HPDE6-E6E7 (cell line): Measurements from ENCODE around the gene PIM3.

ENCODE experiments used
- DNase-seq: peaks from one replicate; pipeline ENCODE4 v3.0.0; 2011; ENCODE audit warnings: missing footprints; ENCODE audit errors: extremely low spot score

PIM3 gene

DNA sequence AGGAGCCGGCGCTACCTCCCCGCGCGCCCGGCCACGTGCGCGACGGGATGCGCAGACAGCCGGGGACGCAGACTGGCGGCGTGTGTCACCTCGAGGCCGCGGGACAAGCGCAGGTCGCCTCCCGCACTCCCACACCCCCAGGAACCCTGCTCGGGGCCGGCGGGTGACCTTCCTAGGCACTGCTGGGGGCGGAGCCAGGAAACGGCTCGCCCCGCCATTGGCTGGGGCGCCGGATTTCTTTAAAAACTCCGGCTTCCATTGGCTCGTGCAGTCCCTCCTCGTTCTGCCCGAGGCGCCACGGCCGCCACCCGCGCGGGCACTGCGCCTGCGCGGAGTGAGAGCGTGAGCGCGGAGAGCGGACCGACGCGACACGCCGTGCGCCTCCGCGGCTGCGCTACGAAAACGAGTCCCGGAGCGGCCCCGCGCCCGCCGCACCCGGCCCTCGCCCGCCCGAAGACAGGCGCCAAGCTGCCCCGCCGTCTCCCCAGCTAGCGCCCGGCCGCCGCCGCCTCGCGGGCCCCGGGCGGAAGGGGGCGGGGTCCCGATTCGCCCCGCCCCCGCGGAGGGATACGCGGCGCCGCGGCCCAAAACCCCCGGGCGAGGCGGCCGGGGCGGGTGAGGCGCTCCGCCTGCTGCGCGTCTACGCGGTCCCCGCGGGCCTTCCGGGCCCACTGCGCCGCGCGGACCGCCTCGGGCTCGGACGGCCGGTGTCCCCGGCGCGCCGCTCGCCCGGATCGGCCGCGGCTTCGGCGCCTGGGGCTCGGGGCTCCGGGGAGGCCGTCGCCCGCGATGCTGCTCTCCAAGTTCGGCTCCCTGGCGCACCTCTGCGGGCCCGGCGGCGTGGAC is at the start of gene PIM3:
PIM3 (plus strand) TSS at position 614 of the 846 bp plus-strand sequence; CDS start at position 790, 176 bp downstream.
- peak; percentile 83 for DNase-seq

GRCh38 chr22:49911881-49912625 is 48.5 kb upstream of the PIM3 start:
- no peak for DNase-seq

DNA sequence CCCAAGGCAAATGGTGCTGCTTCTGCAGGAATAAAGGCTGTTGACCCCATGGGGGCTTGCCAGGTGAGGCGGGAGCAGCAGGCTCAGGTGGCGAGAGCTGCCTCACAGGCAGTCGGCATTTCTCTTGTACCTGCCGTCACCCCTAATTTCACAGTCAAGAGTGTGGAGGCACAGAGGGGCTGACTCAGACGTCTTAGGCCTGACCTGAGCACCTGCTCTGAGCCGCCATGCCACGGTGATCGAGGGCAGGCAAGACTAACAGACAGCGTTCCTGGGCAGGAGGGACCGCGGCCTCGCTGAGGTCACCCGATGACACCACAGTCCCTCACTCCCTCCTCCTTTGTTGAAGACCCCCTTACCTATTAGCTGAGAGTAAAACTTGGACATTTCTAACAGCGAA is 47.5 kb upstream of the PIM3 start:
- no peak for DNase-seq

GRCh38 chr22:49913446-49913845 is 47.1 kb upstream of the PIM3 start:
- no peak for DNase-seq

DNA sequence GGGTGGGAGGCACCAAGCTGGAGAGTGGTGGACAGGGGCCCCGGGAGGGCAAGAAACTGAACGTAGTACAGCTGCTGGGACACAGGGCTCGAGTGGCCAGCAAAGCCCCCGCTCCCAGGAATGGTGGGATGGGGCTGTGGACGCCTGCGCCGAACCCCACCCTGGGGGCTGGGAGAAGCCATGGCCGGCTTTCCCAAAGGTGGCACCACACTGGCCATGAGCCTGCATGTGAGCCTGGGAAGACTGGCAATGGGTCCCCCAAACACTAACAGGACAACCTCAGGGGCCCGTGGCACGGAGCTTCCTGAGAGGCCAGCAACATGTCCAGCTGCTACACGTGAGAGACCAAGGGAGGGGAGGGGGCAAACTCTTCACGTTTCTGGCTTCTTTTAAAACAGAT is 46.3 kb upstream of the PIM3 start:
- DNase-seq: no peak

DNA sequence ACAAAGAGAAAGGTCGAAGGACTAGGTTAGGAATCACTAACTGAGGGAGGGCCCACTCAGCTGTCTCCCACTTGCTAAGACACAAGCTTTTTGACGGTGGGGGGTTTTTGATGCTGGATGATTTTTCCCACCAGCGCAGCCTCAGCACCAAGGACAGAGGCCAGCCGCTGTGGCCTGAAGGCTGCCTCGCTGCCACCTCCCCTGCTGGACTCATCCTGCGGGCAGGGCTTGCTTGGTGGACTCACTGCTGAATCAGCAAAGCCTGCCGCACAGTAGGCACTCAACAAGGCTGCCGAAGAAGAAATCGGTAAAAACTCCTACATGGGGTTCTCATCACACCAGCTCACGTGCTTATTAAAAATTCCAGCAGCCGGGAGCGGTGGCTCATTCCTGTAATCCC is 45.0 kb upstream of the PIM3 start:
- no peak for DNase-seq

DNA sequence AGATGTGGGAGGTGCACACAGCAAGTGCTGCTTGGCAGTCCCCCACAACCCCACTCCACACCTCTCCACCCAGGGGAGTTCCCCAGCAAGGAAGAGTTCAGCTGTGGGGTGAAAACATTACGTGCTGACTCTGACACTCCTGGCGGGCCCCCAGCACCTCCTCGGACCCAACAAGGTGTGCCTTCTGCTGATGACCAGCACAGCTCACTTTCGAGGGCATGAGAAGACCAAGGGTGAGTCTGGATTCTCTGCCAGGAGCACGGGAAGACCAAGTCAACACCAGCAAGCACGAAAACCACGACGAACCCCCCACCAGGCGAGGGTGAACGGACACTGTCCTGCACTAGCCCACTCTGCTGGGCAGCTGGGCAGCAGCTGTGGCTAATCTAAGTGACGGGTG is 43.7 kb upstream of the PIM3 start:
- DNase-seq: no peak

DNA sequence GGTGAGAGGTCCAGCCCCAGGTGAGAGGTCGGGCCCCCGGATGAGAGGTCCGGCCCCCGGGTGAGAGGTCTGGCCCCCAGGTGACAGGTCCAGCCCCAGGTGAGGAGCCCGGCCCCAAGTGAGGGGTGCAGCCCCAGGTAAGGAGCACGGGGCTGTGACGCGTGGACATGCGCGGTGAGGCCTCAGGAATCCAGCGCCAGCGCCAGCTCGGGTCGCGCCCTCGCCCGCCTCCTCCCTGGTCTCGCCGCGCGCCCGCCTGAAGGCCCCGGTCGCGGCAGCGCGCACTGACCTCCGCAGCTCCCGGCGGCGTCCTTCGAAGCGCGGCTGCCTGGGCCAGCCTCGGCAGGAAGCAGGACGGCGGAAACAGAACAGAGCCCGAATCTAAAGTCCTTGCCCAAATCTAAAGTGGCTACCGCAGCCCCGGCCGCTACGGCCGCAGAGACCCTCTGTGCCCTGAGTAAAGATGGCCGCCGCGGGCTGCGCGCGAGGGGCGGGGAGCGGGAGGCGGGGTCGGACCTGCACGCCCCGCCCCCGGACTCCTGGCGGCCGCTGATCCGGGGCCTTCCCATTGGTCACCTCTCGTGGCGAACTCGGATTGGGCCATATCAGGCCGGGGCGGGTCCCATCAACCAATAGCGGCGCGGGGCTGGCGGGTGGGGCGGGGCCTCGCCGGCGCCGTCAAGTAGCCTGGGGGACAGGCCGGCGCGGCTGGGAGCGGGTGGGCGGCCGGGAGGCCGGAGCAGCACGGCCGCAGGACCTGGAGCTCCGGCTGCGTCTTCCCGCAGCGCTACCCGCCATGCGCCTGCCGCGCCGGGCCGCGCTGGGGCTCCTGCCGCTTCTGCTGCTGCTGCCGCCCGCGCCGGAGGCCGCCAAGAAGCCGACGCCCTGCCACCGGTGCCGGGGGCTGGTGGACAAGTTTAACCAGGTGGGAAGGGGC is 42.3 kb upstream of the PIM3 start, which contains the start of the genes ALG12 and CRELD2:
ALG12 (minus strand) TSS at position 465 of the 937 bp plus-strand sequence. CDS start 4,673 bp downstream, outside the sequence.
CRELD2 (plus strand) TSS at position 661 of the 937 bp plus-strand sequence; CDS start at position 797, 136 bp downstream.
- DNase-seq: peak; percentile 96

DNA sequence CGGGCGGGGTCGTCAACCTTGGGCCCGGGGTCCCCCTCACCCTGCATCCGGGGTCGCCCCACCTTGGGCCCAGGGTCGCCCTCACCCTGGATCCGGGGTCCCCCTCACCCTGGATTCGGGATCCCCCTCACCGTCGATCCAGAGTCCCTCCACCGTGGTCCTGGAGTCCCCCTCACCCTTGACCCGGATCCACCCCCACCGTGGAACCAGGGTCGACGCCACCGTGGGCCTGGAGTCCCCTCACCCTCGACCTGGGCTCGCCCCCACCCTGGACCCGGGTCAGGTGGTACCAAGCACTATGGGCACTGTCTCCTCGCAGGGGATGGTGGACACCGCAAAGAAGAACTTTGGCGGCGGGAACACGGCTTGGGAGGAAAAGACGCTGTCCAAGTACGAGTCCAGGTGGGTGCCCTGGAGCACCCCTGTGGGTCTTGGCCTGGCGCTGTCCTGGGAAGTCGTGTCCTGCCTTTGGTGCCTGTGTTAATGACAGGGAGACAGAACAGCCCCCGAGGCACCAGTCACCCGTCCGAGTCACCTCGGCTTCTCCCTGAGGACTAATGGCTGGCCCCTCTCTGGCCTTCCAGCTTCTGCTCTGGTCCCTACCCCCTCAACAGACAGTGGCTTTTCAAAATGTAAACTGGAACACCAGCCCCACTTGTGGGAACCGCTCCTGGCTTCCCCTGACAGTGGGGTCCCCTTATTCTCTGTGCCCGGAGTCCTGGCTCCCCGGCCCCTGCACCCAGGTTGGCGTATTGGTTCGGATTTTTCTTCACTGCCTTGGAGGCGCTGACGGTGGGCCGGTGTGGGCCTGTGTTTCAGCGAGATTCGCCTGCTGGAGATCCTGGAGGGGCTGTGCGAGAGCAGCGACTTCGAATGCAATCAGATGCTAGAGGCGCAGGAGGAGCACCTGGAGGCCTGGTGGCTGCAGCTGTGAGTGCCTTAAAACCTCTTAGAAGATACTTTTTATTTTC is 41.4 kb upstream of the PIM3 start:
- no peak for DNase-seq

GRCh38 chr22:49920859-49921258 is 39.7 kb upstream of the PIM3 start:
- DNase-seq: no peak

DNA sequence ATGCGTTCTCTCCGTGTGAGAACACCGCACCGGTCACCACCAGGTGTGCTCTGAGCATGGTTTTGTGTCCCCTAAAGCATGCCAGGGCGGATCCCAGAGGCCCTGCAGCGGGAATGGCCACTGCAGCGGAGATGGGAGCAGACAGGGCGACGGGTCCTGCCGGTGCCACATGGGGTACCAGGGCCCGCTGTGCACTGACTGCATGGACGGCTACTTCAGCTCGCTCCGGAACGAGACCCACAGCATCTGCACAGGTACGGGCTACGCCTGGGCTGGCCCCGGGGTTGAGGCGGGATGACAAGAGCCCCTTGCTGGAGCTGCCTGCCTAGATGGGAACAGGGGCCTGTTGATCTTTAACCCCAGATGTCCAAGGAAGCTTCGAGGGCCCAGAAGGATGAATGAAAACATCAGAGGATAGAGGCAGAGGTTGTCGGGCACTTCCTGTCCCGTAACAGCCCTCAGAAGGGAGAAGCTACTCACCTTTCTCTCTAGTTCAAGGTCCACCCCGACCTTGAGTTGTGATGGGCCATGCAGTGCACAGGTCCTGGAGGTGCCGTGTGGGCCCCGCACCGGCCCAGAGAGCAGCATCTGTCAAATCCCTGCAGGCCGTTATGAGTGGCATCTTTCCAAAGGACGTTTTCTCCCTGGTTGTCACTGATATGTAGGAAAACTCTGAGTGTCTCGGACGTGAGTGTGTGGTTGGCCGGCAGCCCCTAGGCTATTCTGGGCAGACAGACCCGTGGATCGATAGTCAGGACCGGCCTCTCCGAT is 38.9 kb upstream of the PIM3 start:
- no peak for DNase-seq

DNA sequence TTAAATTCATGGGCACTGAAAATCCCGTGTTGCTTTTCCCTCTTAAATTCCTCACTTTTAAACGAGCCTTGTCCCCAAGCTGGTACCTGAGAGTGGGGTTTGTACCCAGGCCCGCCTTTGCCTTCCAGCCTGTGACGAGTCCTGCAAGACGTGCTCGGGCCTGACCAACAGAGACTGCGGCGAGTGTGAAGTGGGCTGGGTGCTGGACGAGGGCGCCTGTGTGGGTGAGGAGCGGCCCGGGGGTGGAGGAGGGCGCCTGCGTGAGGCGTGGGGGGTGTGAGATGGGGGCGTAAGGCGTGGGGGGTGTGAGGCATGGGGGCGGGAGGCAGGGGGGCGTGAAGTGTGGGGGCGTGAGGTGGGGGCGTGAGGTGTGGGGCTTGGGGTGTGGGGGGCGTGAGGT is 38.1 kb upstream of the PIM3 start:
- no peak for DNase-seq

DNA sequence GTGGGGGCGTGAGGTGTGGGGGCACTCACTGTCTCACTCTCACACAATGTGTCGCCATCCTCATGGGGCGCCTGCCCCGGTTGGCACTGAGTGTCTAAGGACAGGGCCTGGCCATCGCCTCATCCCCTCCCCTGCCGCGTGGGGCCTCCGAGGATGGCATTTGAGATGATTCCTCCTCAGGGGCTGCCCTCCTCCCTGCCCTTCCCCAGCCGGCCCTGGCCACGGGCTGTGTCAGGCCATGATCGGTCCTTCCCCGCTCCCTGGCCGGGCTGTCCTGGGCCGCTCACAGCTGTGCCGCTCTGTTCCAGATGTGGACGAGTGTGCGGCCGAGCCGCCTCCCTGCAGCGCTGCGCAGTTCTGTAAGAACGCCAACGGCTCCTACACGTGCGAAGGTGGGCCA is 37.6 kb upstream of the PIM3 start:
- DNase-seq: no peak

DNA sequence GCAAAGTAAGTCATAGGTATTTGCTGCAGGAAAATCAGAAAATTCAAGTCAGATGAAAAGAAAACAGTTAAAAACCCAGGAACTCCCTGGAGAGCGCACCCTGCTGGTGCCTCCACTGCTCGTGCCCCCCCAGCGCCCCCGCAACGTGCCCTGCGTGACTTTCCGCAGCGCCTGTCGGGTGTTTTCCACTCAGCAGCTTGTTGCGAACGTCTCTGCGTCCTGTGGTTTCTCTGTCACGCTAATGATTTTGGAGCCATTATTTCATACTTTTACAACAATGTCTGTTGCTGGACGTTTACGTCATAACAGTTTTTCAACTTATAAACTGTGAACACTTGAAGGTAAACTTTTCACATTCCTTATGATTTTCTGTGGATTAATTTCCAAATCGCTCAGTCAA is 37.1 kb upstream of the PIM3 start:
- no peak for DNase-seq

GRCh38 chr22:49924113-49924833 is 36.3 kb upstream of the PIM3 start:
- no peak for DNase-seq

- DNase-seq: no peak
Observed at GRCh38 chr22:49925525-49926128, 34.9 kb upstream of the PIM3 start.

GRCh38 chr22:49926916-49927315 is 33.7 kb upstream of the PIM3 start:
- no peak for DNase-seq

DNA sequence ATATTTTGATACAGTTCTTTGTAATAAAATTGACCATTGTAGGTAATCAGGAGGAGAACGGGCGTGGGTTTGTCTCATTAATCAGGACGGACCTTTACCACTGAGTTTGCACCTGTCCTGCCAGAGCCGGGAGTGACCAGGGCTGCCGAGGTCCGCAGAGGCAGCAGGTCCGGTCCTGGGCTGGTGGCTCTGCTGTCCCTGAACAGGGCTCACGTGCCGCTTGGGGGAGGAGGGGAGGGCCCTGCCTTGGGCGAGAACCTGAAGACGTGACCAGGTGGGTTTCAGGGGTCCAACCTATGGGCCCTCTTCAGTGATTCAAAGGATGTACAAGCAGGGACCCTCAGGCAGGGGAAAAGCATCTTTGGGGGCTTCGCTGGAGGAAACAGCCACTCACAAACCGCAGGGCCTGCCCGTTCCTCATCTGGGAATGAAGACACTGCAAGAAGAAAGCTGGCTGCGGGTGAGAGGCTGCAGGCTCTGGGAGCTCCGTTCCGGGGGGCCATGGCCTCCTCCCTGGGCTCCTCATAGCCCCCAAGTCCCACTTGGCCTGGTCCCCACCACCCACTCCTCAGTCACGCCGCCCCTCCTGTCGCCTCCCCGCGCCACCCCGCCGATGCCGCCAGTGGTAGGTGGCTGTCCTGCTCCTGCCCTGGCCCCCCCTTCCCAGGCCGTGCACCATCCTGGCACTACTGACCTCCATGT is 32.9 kb upstream of the PIM3 start:
- DNase-seq: no peak
